Renal cortex interstitium (tissue), 11 donors: ENCODE results near the gene C19orf67. TPM values are rescaled to one million over a fixed set of nuclear protein-coding genes. Genes with fewer than 3 reads are reported as not detected.

Experiments
- DNase-seq, 11 donors: peaks; one replicate each; pipeline ENCODE4 v3.0.0-alpha.2; 2013; ENCODE audit warnings: low read depth in 9 of 11, low spot score in 4 of 11; ENCODE audit errors: extremely low read depth in 1 of 11
- polyA plus RNA-seq, 3 donors: library from polyadenylated mRNA; unstranded; fragments of 120-200 nt; gene quantifications; one replicate each; pipeline ENCODE4 v1.2.1, GENCODE V29; 2013; ENCODE audit not compliant: insufficient read length in 3 of 3

C19orf67 gene
- polyA plus RNA-seq, 3 donors = 0.11 TPM; not detected in 2

GRCh38 chr19:14112051-14112808 is 26.6 kb upstream of the C19orf67 start:
- no peak for DNase-seq

- no peak for DNase-seq
These were observed 25.9 kb upstream of the C19orf67 start for GRCh38 chr19:14111486-14111885.

- DNase-seq = no peak
These were observed 25.1 kb upstream of the C19orf67 start for GRCh38 chr19:14110650-14111049.

- DNase-seq = no peak
These were observed 22.2 kb upstream of the C19orf67 start for GRCh38 chr19:14107581-14108461.

GRCh38 chr19:14106840-14107239 is 21.3 kb upstream of the C19orf67 start:
- no peak for DNase-seq

- no peak for DNase-seq
These were observed 20.1 kb upstream of the C19orf67 start for GRCh38 chr19:14105680-14106079.

- DNase-seq = no peak
These were observed 17.7 kb upstream of the C19orf67 start for GRCh38 chr19:14103310-14103709.

GRCh38 chr19:14102756-14103155 is 17.2 kb upstream of the C19orf67 start:
- DNase-seq = no peak

GRCh38 chr19:14102102-14102696 is 16.6 kb upstream of the C19orf67 start:
- DNase-seq = no peak

GRCh38 chr19:14101003-14101545 is 15.5 kb upstream of the C19orf67 start:
- DNase-seq = no peak

GRCh38 chr19:14097532-14098151 is 12.1 kb upstream of the C19orf67 start:
- DNase-seq = no peak

- DNase-seq = no peak
These were observed 10.8 kb upstream of the C19orf67 start for GRCh38 chr19:14096272-14096992.

- no peak for DNase-seq
These were observed 9.3 kb upstream of the C19orf67 start for GRCh38 chr19:14094854-14095253.

- no peak for DNase-seq
These were observed 7.7 kb upstream of the C19orf67 start for GRCh38 chr19:14093117-14093823.

- peak in 1 of 11 donors; percentile 32 for DNase-seq
These were observed 6.4 kb upstream of the C19orf67 start for GRCh38 chr19:14091813-14092462.

GRCh38 chr19:14091081-14091812 is 5.7 kb upstream of the C19orf67 start:
- DNase-seq = peak in 5 of 11 donors; percentile 41 to 67 (median 60)
